ENCODE data around the gene NCKAP1. TPM values are rescaled to one million over a fixed set of nuclear protein-coding genes. Genes with fewer than 3 reads are reported as not detected.

Gene NCKAP1
- total RNA-seq, 1 donor = 236 TPM

DNA sequence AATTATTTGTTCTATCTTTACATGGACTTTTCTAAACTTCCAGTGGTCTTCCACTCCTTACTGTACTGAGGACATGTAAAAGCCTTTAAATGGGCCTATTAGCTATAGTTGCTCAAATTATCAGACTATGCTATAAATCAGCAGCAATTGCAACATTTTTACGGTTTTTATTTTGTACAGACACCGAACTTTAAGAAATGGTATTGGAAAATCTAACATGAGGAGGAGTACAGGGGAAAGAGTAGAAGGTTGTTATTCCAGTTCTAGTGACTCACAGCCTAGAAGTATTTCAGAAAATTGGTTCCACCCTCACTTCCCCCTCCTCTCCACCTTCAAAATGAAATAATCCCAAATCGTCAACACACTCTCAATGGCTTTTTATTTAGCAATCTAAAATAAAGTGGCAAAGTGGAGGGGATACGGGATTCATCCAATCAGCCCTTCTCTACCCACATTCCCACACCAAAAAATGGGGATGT, 1.1 kb downstream of the NCKAP1 start:
- TF ChIP-seq, protein P1, sequence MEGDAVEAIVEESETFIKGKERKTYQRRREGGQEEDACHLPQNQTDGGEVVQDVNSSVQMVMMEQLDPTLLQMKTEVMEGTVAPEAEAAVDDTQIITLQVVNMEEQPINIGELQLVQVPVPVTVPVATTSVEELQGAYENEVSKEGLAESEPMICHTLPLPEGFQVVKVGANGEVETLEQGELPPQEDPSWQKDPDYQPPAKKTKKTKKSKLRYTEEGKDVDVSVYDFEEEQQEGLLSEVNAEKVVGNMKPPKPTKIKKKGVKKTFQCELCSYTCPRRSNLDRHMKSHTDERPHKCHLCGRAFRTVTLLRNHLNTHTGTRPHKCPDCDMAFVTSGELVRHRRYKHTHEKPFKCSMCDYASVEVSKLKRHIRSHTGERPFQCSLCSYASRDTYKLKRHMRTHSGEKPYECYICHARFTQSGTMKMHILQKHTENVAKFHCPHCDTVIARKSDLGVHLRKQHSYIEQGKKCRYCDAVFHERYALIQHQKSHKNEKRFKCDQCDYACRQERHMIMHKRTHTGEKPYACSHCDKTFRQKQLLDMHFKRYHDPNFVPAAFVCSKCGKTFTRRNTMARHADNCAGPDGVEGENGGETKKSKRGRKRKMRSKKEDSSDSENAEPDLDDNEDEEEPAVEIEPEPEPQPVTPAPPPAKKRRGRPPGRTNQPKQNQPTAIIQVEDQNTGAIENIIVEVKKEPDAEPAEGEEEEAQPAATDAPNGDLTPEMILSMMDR (IDR thresholded peaks at IDR 0.05; ENCODE audit: insufficient read depth, low read depth, low read length) = no peak
- peak overlapping the region; percentile 92 for H3K4me3 ChIP-seq (ENCODE audit: low read depth, low read length)
- DNase-seq (ENCODE audit: low read depth) = peak; percentile 55

DNA sequence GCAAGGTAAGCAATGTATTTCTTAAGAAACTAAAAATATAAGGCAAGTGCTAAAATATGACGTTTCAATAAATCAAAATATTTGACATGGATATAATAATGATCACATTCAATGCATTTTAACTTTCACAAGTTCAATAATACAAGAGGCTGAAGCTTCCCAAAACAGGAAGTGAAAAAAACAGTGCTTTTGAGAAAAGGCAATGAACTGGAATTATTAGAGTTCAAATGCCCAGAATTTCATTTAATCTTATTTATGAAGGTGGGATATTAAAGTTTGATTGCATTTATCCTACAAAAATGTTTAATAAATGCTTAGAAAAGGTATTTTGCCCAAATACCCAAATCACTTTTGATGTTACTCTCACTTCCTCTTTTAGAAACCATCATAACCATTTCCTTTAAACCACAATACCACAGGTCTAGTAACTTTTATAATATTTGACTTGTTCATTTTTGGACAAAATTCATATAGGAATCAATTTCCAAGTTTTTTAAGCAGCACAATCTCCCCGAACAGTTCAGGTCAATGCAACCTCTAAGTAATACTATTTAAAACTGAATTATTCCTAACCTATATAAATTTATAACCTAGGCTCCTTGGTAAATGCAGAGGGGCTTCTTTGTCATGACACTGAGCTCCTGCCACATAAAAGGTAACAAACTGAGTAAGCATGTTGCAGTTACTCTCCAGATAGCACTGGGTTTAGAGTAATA, 2.1 kb downstream of the NCKAP1 start:
- H3K4me3 ChIP-seq (ENCODE audit: low read depth, low read length) = peak overlapping the region; percentile 92
- TF ChIP-seq, protein P1 (IDR thresholded peaks at IDR 0.05; ENCODE audit: insufficient read depth, low read depth, low read length) = no peak
- DNase-seq (ENCODE audit: low read depth) = no peak

DNA sequence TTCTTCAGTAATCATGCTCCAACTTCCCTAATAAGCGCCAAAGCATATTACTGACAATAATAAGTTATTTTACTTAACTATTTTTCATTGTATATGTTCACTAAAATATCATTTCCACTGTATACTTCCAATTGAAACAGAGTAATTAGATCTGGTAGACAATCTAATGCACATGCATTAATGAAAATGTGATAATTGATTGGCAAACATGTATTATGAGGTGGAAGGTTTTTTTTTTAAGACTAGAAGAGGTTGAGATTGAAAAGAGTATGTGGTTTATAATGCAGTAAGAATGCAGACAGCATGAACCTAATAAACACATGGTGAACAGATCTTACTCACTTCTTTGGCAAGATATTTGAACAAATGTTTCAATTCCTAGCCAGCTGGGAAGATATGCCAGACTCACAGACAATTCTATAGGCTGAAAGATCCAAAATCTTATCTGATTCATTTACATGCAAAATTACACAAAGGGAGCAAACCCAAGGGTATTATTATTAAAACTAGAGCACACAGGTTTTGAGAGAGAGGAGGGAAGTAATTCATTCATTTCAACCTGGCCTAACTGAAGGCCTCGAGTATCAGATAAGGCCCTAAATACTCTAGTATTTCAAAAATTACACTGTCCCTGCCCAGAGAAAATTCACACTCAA, 2.8 kb downstream of the NCKAP1 start:
- TF ChIP-seq, protein P1 (IDR thresholded peaks at IDR 0.05; ENCODE audit: insufficient read depth, low read depth, low read length) = no peak
- DNase-seq (ENCODE audit: low read depth) = peak; percentile 77
- H3K4me3 ChIP-seq (ENCODE audit: low read depth, low read length) = peak overlapping the region; percentile 92

DNA sequence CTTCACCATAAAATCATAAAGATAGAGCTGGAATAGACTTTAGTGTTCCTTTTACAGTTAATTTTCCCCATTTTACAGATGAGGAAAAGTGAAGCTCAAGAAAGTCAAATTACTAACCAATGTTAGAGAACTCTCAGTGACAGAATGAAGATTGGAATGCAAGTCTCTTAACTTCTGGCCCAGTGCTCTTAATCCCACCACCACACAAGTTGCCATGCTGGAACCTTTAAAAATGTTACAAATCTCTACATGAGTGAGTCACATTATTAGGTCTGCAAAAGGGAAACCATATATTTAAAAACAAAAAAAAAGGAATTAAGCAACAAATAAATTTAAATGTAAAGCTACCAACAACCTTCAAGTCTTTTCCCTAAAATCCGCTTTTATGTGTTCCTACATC, 3.5 kb downstream of the NCKAP1 start:
- TF ChIP-seq, protein P1 (IDR thresholded peaks at IDR 0.05; ENCODE audit: insufficient read depth, low read depth, low read length) = no peak
- peak overlapping the region; percentile 92 for H3K4me3 ChIP-seq (ENCODE audit: low read depth, low read length)
- peak; percentile 75 for DNase-seq (ENCODE audit: low read depth)

DNA sequence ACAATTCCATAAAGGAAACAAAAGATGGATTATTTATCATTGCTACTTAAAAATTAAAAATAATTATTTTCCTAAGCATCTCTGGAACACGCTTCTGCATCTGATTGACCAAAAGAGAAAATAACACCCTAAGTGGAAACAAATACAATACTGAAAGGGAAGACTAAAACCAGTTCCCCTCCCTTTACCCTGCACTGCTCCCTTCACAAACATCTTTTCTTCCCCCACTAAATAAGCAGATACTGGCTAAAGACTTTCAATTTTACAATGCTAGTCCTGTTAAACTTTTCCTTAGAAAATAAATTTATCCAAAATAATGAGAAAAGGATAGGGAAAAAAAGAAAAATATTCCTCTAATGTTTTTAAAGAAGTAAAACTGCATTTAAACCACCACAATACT, 4.3 kb downstream of the NCKAP1 start:
- no peak for DNase-seq (ENCODE audit: low read depth)

DNA sequence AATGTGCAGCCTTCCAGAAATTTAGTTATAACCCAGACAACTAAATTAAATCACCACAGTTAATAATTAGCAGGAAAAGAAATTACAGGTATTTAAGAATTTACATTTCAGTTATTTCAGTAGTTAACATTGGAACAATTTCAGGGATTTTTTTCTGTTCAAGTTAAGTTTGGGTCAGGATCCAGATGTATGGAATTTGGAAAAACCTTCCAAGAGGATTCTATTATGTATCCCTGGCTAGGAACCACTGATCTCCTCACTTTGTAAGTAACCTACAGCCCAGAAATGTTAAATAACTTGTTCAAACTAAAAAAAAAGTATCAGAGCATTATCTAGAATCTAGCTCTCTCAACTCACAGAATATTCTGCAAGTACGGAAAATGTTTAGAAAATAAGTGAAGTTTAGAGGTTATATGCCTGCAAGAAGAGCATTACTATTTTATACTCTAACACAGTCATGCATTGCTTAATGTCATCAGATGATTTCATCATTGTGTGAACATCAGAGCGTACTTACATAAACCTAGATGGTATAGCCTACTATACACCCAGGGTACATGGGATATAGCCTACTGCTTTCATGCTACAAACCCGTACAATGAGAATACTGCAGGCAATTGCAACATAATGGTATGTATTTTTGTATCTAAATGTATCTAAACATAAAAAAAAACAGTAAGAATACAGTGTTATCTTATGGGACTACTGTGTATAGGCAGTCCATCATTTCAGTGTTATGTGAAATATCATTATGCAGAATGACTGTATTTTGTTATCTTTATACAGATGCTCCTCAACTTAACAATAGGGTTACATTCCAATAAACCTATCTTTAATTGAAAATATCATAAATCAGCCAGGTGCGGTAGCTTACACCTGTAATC, 6.1 kb downstream of the NCKAP1 start:
- DNase-seq (ENCODE audit: low read depth) = peak; percentile 70
- TF ChIP-seq, protein P1 (IDR thresholded peaks at IDR 0.05; ENCODE audit: insufficient read depth, low read depth, low read length) = no peak
- no peak overlapping the region for H3K4me3 ChIP-seq (ENCODE audit: low read depth, low read length)

More for the DNA sequence above, 4.3 kb downstream of the NCKAP1 start:
- H3K4me3 ChIP-seq (ENCODE audit: low read depth, low read length) = no peak overlapping the region
- TF ChIP-seq, protein P1 (IDR thresholded peaks at IDR 0.05; ENCODE audit: insufficient read depth, low read depth, low read length) = no peak

All from fibroblast of villous mesenchyme (primary cell).